AG08395 (cell line): ENCODE data around the gene SPIRE2.
A peak's percentile ranks its signal among the peaks of the same experiment; 100 is the strongest.
"Not testable (repeated sequence)": the region's sequence is repeated elsewhere in the genome, so short reads cannot be mapped to it uniquely, and the experiment has no call there.

Experiments used
- DNase-seq: peaks from one replicate; pipeline ENCODE4 v3.0.0; 2012; ENCODE audit warnings: mixed read lengths, low spot score

Gene SPIRE2

DNA sequence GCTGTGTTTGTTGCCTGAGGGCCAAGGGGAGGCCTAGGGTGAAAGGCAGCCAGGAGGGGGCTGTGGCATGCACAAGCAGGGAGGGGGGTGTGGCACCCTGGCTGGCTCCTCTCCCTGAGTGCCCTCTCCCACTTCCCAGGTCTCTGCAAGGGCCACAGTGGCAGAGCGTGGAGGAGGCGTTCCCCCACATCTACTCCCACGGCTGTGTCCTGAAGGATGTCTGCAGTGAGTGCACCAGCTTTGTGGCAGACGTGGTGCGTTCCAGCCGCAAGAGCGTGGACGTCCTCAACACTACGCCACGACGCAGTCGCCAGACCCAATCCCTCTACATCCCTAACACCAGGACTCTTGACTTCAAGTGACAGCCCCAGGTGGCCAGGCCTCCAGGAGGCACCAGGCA, 41.6 kb downstream of the SPIRE2 start:
- DNase-seq = no peak

- no peak for DNase-seq
Observed at GRCh38 chr16:89870440-89870839, 42.2 kb downstream of the SPIRE2 start.

- DNase-seq = no peak
Observed at GRCh38 chr16:89871895-89872294, 43.6 kb downstream of the SPIRE2 start.

DNA sequence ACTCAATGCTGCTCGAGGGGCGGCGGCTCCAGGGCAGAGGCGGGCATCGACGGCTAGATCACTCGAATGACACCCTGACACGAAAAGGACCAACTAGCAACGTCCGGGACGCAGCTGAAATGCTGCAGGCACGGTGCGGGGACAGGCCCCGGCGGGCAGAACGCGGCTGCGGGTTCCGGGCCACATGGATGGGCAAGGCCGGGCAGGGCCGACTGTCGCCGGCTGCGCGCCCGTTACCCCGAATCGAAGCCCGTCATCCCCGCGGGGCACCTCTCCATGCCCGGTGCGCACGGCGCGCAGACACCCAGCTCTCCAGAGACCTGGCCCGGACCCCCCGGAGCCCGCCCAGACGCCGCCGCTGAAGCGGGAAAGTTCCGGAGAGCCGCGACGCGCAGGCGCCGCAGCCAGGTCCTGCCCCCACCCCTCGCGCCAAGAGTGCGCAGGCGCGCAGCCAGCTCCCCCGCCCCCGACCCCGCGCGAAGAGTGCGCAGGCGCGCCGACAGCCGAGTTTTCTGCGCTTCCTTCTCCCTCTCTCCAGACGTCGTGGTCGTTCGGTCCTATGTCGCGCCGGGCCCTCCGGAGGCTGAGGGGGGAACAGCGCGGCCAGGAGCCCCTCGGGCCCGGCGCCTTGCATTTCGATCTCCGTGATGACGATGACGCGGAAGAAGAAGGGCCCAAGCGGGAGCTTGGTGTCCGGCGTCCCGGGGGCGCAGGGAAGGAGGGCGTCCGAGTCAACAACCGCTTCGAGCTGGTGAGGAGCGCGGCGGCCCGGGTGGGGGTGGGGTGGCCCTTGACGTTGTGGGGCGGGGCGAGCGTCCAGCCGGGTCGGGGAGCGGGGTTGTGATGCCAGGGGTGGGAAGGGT, 45.1 kb downstream of the SPIRE2 start, which contains the start of gene TCF25:
Gene TCF25, plus strand, starts transcription at position 484 of the 863 bp plus-strand sequence. Its CDS starts 76 bp downstream, at position 560.
- peak; percentile 99 for DNase-seq

GRCh38 chr16:89873972-89874689, 45.9 kb downstream of the SPIRE2 start:
- DNase-seq = peak; percentile 99

GRCh38 chr16:89879123-89879522, 50.8 kb downstream of the SPIRE2 start:
- not testable (repeated sequence) for DNase-seq

DNA sequence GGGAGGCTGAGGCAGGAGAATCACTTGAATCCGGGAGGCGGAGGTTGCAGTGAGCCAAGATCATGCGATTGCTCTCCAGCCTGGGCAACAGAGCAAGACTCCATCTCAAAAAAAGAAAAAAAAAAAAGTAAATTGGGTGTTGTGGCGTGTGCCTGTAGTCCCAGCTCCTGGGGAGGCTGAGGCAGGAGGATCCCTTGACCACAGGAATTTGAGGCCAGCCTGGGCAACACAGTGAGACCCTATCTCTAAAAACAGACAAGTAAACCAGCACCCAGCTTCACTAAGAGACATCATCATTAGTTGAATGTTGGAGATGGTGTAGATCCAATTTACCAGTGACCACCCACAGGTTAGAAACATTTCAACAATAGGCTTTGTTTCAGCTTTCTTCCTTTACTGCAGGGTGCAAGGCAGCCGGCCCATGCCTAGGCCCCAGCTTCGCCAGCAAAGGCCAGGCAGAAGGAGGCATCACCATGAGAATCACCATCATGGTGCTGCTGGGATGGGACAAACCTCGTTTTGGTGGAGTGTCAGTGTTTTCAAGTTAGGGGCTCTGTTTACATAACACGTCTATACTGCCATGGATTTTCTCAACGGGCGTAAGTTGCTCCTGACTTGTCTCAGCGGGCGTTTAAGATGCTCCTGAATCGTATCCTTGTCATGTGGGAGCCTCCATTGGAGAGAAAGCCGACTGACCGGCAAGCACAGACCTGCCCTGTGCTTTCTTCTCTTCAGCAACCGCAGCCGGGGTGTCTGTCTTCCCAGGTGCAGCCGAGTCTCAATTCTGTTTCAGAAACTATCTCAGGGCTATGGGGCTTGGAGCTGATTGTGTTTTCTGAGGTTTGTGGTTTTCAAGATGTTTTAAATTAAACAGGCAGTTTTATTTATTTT, 52.4 kb downstream of the SPIRE2 start:
- DNase-seq = no peak

DNA sequence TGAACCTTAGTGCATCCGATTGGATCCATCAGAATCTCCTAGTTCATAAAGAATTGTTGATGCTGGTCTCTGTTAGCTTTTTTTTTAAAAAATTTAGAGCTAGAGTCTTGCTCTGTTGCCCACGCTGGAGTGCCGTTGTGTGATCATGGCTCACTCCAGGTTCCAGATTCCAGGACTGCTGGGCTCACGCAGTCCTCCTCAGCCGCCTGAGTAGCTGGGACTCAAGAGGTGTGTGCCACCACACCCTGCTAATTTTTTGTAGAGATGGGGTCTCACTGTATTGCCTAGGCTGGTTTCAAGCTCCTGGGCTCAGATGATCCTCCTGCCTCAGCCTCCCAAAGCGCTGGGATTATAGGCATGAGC, 53.1 kb downstream of the SPIRE2 start:
- no peak for DNase-seq

DNA sequence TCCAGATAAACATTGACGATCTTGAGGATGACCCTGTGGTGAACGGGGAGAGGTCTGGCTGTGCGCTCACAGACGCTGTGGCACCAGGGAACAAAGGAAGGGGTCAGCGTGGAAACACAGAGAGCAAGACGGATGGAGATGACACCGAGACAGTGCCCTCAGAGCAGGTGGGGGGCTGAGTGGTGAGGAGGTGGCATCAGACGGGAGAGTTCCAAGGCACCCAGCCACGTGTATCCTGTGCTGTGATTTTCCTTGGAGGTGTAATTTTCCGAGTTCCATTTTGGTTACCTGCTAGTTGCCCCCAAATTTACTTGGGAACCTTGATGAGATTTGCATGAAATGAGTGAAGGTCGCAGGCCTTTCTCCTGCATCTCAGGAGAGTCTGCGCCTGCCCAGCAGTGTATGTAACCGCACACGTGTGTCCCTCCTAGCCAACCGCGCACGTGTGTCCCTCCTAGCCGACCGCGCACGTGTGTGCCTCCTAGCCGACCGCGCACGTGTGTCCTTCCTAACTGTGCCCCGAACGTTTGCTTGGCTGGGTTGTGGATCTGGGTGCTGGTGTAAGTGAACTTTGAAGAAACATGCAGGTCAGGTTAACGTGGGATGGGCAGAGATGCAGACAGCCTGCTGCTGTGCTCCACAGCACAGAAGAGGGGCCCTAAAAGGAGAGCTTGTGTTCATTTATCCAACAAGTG, 55.2 kb downstream of the SPIRE2 start:
- DNase-seq = no peak

DNA sequence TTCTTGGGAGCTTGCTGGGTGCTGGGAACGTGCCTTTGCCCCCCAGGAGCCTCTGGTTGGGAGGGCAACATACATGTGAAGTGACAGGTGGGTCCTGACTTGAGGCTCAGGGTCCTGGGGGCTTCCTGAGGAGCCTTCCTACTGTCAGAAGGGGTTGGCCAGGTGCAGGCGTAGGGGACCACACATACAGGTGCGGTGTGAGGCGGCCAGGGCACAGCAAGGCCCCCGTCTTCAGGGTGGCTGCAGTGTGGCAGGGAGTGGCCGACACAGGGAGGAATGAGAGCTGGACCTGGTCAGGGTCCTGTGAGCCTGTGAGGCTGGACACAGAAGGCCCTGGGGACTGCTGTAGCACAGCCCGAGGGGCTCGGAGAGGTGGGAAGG, 55.8 kb downstream of the SPIRE2 start:
- no peak for DNase-seq

- no peak for DNase-seq
Observed at GRCh38 chr16:89887243-89887642, 59.0 kb downstream of the SPIRE2 start.

GRCh38 chr16:89890200-89890599, 61.9 kb downstream of the SPIRE2 start:
- DNase-seq = no peak

GRCh38 chr16:89890886-89891657, 62.8 kb downstream of the SPIRE2 start:
- DNase-seq = no peak

GRCh38 chr16:89892055-89892630, 63.9 kb downstream of the SPIRE2 start:
- no peak for DNase-seq

- no peak for DNase-seq
Observed at GRCh38 chr16:89892635-89893034, 64.4 kb downstream of the SPIRE2 start.

DNA sequence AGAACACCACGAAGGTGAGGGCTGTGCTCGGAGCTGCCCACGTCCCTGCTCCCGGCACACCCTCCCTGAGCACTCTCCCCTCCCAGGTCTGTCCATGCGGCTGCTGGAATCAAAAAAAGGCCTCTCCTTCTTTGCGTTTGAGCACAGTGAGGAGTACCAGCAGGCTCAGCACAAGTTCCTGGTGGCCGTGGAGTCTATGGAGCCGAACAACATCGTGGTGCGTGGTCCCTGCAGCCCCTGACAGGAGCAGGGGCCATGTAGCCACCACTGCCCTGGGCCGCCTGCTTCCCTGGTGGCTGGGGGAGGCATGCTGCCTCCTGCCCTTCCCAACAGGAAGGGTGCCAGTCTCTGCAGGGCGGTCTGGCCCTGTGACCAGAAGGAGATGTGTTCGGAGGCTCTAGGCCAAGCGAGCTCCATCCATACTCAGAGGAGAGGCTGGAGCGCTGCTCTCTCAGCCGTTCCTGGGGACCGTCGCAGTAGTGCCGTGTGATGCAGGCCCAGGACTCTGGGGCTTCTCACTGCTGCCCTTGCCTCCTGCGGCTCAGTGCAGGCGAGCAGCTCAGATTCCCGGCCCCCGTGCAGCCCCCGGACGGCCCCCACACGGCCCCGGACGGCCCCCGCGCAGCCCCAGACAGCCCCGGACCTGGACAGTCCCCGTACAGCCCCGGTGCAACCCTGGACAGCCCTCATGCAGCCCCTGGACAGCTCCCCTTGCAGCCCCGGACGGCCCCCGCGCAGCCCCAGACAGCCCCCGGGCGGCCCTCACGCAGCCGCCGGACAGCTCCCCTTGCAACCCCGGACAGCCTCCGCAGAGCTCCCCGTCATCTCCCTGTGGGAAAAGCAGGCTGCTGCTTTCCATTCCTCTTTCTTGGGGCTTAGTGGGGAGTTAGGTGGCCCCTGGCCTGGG, 65.6 kb downstream of the SPIRE2 start:
- DNase-seq = no peak

GRCh38 chr16:89895482-89896250, 67.4 kb downstream of the SPIRE2 start:
- no peak for DNase-seq

DNA sequence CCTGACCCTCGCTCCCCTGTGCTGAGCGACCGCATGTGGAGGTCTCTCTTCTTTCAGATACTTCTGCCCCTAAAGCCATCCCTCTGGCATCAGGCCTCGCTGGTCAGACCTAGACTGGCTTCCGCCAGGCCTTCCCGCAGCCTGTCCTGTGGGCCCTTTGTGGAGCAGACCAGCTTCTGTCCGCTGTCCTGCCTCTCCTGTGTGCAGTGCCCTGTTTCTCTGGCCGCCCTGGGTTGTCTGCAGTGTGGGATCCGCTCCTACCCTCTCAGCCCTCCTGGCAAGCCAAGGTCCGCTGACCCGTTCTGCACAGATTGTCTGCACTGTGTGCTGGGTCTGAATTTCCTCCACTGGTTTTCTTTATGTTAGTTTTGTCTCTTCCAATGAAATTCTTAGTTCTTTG, 68.9 kb downstream of the SPIRE2 start:
- DNase-seq = no peak
